Stimulated activated CD8-positive, alpha-beta memory T cell treated with anti-CD3 and anti-CD28 coated beads, Interleukin-12 subunit alpha, Interleukin-12 subunit beta, amount 100 ng/mL, for 4 hours (primary cell): ENCODE measurements around the gene RNF34.
A peak's percentile ranks its signal among the peaks of the same experiment; 100 is the strongest.

Source experiments
- DNase-seq: peaks from one replicate; pipeline ENCODE4 v3.0.0-alpha.2; 2020; ENCODE audit warnings: low read depth

The RNF34 gene

GRCh38 chr12:121390856-121391255, 9.1 kb upstream of the RNF34 start:
- no peak for DNase-seq

- DNase-seq, result no peak
These were observed 8.1 kb upstream of the RNF34 start for GRCh38 chr12:121391619-121392324.

- no peak for DNase-seq
These were observed 7.6 kb upstream of the RNF34 start for GRCh38 chr12:121392325-121392716.

- DNase-seq, result no peak
These were observed 2.4 kb upstream of the RNF34 start for GRCh38 chr12:121397521-121397920.

GRCh38 chr12:121398355-121398754, 1.6 kb upstream of the RNF34 start:
- no peak for DNase-seq

- DNase-seq, result peak; percentile 32
These were observed 618 bp downstream of the RNF34 start for GRCh38 chr12:121400332-121401139.

GRCh38 chr12:121403721-121404120, 3.8 kb downstream of the RNF34 start:
- no peak for DNase-seq

- DNase-seq, result no peak
These were observed 4.8 kb downstream of the RNF34 start for GRCh38 chr12:121404734-121405133.

- no peak for DNase-seq
These were observed 5.3 kb downstream of the RNF34 start for GRCh38 chr12:121405211-121405610.

- no peak for DNase-seq
These were observed 14.0 kb downstream of the RNF34 start for GRCh38 chr12:121413917-121414316.

GRCh38 chr12:121417847-121418246, 17.9 kb downstream of the RNF34 start:
- no peak for DNase-seq

GRCh38 chr12:121420109-121420508, 20.2 kb downstream of the RNF34 start:
- no peak for DNase-seq

GRCh38 chr12:121423253-121423652, 23.3 kb downstream of the RNF34 start:
- no peak for DNase-seq

- no peak for DNase-seq
These were observed 24.0 kb downstream of the RNF34 start for GRCh38 chr12:121423682-121424623.

- DNase-seq, result no peak
These were observed 24.7 kb downstream of the RNF34 start for GRCh38 chr12:121424624-121424975.

- DNase-seq, result no peak
These were observed 27.7 kb downstream of the RNF34 start for GRCh38 chr12:121427556-121428050.

GRCh38 chr12:121428883-121429282, 29.0 kb downstream of the RNF34 start:
- DNase-seq, result no peak

GRCh38 chr12:121430833-121431415, 31.0 kb downstream of the RNF34 start:
- DNase-seq, result no peak

- no peak for DNase-seq
These were observed 33.0 kb downstream of the RNF34 start for GRCh38 chr12:121432740-121433480.

- DNase-seq, result no peak
These were observed 36.8 kb downstream of the RNF34 start for GRCh38 chr12:121436706-121437105.

- no peak for DNase-seq
These were observed 39.0 kb downstream of the RNF34 start for GRCh38 chr12:121438905-121439304.
